Adipocyte (in vitro differentiated cells): ENCODE measurements around the gene RFX8.

Experiments used
- DNase-seq: peaks from one replicate; pipeline ENCODE4 v3.0.0-alpha.2; 2015; ENCODE audit warnings: low read depth
- H3K27me3 ChIP-seq: replicated peaks from 2 replicates; pipeline ENCODE4 v1.7.0; 2013; ENCODE audit warnings: mild to moderate bottlenecking, low read length, moderate library complexity; ENCODE audit not compliant: control insufficient read depth, insufficient read depth
- H3K36me3 ChIP-seq: 2 replicates; pipeline ENCODE4 v1.7.0; 2013; ENCODE audit warnings: low read length, mild to moderate bottlenecking, moderate library complexity; ENCODE audit not compliant: control insufficient read depth, insufficient read depth, severe bottlenecking
- H3K4me1 ChIP-seq: 2 replicates; pipeline ENCODE4 v1.7.0; 2013; ENCODE audit warnings: mild to moderate bottlenecking, low read length, moderate library complexity; ENCODE audit not compliant: control insufficient read depth, insufficient read depth
- H3K4me3 ChIP-seq: 2 replicates; pipeline ENCODE4 v1.7.0; 2013; ENCODE audit warnings: mild to moderate bottlenecking, low read length, moderate library complexity
- H3K9ac ChIP-seq: 2 replicates; pipeline ENCODE4 v1.7.0; 2013; ENCODE audit warnings: mild to moderate bottlenecking, low read length, moderate library complexity
- H3K9me3 ChIP-seq: 2 replicates; pipeline ENCODE4 v1.7.0; 2013; ENCODE audit warnings: mild to moderate bottlenecking, low read length, moderate library complexity; ENCODE audit not compliant: control insufficient read depth

Gene RFX8

DNA sequence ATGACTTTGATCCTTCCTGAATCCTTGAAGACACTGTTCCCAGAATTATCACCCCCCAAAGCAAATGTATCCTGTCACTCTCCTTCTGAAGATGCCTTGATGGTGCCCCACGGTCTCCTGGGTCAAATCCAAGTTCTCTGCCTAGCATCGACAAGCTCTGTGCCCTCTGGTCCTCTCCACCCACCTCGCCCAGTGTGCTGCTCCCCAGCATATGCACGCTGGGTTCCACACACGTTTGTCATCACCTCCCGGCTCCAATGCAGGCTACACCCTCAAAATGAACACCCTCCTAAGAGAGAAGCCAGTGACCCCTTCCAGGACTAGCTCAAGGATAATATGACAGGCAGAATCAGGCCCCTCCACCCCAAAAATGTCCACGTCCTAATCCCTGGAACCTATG is 48.1 kb downstream of the RFX8 start:
- no peaks in the 10 kb centered on the region for H3K9me3 ChIP-seq
- no peaks in the 10 kb centered on the region for H3K36me3 ChIP-seq
- no peak for DNase-seq
- no peak overlapping the region for H3K4me3 ChIP-seq
- H3K4me1 ChIP-seq, result peaks cover 3% of the 10 kb centered on the region
- H3K27me3 ChIP-seq, result no peaks in the 10 kb centered on the region
- no peak overlapping the region for H3K9ac ChIP-seq

DNA sequence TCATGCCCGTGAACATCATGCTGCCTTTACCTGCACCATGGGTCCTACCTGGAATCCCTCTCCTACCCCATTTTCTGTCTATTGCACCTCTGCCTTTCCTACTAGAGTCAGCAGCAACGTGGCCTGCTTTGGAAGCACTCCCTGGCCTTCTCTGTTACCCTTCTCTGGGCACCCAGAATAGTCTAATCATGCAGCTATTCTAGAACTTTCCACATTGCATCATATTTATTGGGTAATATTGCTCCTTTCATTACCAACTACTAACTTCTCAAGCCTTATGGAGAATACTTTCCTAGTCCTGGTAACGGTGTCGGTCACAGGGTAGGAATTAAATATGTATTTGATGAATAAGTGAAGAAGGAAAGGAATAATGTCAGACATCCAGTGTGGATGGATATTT is 54.3 kb downstream of the RFX8 start:
- Histone ChIP-seq H3K27me3 (no peaks in the 10 kb centered on the region), H3K36me3 (no peaks in the 10 kb centered on the region), H3K9me3 (no peaks in the 10 kb centered on the region), H3K9ac (no peak overlapping the region), H3K4me1 (peaks cover 5% of the 10 kb centered on the region), H3K4me3 (no peak overlapping the region)
- peak; percentile 38 for DNase-seq

DNA sequence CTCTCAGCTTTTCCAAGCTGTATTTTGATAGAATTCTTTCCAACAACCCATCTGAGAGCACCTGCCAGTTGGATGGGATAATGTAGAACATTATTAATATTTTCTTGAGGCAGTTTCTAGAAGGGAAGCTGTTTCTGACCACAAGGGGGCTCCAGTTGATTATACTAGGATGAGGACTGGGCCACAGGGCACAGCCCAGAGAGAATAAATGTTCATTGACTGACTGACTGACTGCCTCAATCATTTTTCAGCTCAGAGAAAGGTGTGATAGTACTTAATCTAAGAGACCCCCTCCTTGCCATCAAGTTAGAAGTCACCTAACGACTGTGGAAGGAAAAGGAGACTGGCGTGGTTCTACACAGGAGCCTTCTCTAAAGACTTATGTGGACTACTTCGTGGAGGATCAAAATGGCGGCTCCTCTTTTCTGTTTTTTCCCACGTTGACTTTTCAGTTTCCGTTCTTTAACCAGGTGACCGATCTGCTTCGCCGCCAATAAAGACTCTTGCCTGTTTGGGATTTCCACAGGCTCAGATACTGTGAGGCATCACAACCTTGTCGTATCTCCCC is 55.7 kb downstream of the RFX8 start:
- H3K4me1 ChIP-seq, result peaks cover 5% of the 10 kb centered on the region
- H3K36me3 ChIP-seq, result no peaks in the 10 kb centered on the region
- peak; percentile 90 for DNase-seq
- H3K9ac ChIP-seq, result no peak overlapping the region
- H3K4me3 ChIP-seq, result no peak overlapping the region
- no peaks in the 10 kb centered on the region for H3K27me3 ChIP-seq
- H3K9me3 ChIP-seq, result no peaks in the 10 kb centered on the region

DNA sequence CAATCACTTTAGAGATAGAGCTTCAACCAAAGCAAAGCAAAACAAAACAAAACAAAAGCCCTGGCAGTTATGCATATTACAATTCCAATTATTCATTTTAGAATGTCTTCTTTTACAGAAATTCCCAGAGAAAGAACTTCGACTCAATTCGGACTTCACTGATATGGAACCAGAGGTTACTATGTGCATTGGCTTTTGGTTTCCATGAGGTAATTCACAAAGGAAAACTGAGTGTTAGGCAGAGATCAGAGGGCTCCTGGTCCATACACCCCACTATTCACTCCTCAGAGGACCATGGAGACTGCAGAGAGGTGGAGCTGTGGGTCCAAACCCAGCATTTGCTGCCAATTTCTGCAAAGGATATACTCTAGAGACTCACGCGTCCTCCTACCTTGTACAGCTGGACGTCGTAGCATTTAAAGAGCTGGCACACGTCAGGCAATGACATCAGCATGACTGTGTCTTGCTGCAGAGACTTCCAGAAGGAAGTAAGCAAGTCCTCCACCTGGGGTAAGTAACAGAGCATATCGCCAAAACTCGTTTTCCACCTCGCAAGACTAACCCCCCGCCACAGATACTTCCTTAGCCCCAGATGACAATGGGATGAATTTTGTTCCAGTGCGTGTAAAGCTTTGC is 56.3 kb downstream of the RFX8 start:
- Histone ChIP-seq H3K4me3 (no peak overlapping the region), H3K27me3 (no peaks in the 10 kb centered on the region), H3K4me1 (peaks cover 5% of the 10 kb centered on the region), H3K36me3 (no peaks in the 10 kb centered on the region), H3K9ac (no peak overlapping the region), H3K9me3 (no peaks in the 10 kb centered on the region)
- DNase-seq, result no peak

DNA sequence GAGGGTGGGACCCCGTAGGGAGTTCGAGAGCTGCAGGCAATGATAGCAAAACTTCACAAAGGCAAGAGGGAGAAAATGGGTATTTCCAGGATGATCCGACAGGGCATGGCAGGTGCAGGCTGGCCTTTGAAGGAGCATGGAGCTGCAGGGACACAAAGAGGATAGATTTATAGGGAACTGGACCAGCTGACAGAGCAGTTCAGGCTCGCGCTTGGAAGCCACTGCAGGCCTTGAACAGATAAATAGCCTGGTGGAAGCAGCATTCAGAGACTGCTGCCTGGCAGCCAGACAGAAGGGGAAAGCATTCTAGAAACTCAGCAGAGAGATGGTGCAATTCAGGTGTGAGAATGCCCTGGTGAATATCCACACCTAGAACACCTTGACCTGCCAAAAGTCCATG is 58.3 kb downstream of the RFX8 start:
- Histone ChIP-seq H3K27me3 (no peaks in the 10 kb centered on the region), H3K9me3 (no peaks in the 10 kb centered on the region), H3K4me3 (no peak overlapping the region), H3K4me1 (peaks cover 5% of the 10 kb centered on the region), H3K36me3 (no peaks in the 10 kb centered on the region), H3K9ac (no peak overlapping the region)
- DNase-seq, result no peak

DNA sequence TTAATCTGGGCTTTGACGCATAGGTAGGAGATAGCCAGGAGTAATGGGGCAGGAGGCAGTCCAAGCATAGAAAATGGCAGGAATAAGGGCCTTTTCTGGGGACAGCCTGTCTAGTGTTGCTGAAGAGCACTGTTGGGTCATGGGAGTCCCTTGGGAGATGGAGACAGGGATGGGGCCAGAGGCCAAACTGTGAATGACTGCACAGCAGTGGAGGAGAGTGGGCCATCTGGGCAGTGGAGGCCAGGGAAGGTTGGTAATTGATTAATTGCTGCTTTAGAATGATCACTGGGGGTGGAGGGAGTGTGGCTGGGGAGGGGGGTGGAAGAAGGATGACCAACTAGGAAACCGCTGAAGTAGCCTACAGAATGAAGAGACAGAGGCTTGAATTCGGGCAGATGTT is 59.0 kb downstream of the RFX8 start:
- Histone ChIP-seq H3K4me1 (peaks cover 5% of the 10 kb centered on the region), H3K9ac (no peak overlapping the region), H3K27me3 (no peaks in the 10 kb centered on the region), H3K36me3 (no peaks in the 10 kb centered on the region), H3K9me3 (no peaks in the 10 kb centered on the region), H3K4me3 (no peak overlapping the region)
- DNase-seq, result no peak

DNA sequence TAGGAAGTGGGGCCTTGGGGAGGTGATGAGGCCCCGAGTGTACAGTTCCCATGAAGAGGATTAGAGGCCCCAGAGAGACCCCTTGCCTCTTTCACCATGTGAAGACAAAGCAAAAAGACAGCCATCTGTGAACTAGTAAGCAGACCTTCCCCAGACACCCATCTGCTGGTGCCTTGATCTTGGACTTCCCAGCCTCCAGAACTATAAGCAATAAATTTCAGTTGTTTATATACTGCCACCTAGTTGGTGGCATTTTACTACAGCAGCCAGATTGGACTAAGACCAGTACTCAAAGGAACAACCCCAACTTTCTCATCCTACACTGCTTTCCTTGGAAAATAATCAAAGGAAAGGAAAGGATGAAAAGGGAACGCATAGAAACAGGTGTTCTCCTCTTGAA is 59.7 kb downstream of the RFX8 start:
- H3K4me3 ChIP-seq, result no peak overlapping the region
- H3K9ac ChIP-seq, result no peak overlapping the region
- no peaks in the 10 kb centered on the region for H3K9me3 ChIP-seq
- H3K4me1 ChIP-seq, result no peaks in the 10 kb centered on the region
- H3K36me3 ChIP-seq, result no peaks in the 10 kb centered on the region
- no peak for DNase-seq
- H3K27me3 ChIP-seq, result no peaks in the 10 kb centered on the region

DNA sequence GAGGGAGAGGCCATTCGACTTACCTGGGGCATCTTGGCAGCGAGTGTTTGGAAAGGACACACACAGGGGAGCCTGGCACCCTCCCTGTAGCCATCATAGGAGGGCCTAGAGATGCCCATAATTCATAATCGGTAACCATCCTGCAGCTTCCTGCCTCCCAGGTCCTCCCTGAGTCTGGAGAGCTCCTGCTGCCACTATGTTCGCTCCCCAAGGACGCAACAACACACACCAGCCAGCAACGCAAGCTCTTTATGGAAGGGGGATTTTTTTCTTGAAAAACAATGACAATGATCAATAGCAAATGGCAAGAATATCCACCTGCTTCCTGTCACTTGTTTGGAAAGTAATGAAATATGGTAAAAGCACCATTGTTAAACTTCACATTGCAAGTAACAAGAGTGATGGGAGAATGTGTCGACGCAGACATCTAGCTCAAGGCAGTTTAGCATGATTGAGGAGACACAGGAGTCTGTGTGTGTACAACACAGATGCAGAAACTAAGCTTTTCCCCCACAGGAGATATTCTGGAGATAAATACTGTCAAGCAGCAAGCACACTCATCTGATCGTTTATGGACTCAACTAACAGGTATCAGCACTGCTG is 62.7 kb downstream of the RFX8 start:
- no peak for DNase-seq
- Histone ChIP-seq H3K9me3 (no peaks in the 10 kb centered on the region), H3K4me1 (no peaks in the 10 kb centered on the region), H3K36me3 (no peaks in the 10 kb centered on the region), H3K4me3 (no peak overlapping the region), H3K9ac (no peak overlapping the region), H3K27me3 (no peaks in the 10 kb centered on the region)

DNA sequence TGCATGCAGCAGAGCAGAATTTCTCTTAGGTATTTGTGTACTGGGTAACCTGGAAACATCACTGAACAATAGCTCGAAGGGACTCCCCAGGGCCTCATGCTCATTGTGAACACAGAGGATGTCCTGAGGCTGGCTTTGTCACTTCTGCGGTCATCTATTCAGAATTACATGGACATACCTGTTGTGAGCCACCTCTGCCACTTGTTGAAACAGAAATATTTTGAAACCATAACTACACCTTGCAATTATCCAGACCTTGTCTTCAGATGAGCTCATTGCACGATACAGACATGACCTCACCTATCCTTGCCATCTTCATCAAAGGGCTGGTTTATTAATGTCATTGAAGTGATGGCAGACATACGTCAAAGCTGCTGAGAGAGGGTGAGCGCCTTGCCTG is 64.2 kb downstream of the RFX8 start:
- H3K4me3 ChIP-seq, result no peak overlapping the region
- no peak overlapping the region for H3K9ac ChIP-seq
- no peak for DNase-seq
- H3K27me3 ChIP-seq, result no peaks in the 10 kb centered on the region
- no peaks in the 10 kb centered on the region for H3K4me1 ChIP-seq
- H3K36me3 ChIP-seq, result no peaks in the 10 kb centered on the region
- H3K9me3 ChIP-seq, result no peaks in the 10 kb centered on the region

DNA sequence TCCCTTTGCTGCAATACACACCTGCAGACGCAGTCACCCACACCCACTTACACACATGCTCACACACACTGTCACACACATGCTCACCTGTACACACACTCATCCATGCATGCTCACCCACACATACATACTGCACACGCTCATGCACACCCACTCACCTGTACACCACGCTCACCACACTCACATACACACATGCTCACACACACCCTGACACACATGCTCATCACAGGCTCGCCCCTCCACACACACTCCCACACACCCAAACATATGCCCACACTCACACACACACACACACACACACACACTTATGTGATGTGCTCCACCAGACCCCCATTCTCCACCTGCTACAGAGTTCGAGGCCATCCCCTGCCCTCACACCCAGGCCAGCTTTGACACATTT is 64.8 kb downstream of the RFX8 start:
- no peak overlapping the region for H3K4me3 ChIP-seq
- H3K27me3 ChIP-seq, result no peaks in the 10 kb centered on the region
- H3K9me3 ChIP-seq, result no peaks in the 10 kb centered on the region
- no peaks in the 10 kb centered on the region for H3K36me3 ChIP-seq
- no peak for DNase-seq
- no peaks in the 10 kb centered on the region for H3K4me1 ChIP-seq
- H3K9ac ChIP-seq, result no peak overlapping the region

DNA sequence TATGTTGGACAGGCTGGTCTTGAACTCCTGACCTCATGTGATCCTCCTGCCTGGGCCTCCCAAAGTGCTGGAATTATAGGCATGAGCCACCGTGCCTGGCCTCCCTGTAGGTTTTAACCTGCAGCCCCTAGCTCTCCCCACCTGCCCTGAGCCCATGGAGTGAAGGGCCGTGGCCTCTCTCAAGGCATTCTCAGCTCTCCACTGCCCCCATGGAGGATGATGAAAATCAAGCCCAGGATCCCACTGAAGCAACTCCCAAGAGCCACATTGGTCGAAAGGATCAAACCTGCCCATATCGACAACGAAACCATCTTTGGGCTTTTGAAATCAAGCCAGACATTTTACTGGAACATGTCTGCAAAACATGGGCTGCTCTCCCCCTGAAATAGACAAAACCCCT is 65.2 kb downstream of the RFX8 start:
- H3K4me3 ChIP-seq, result no peak overlapping the region
- no peaks in the 10 kb centered on the region for H3K36me3 ChIP-seq
- H3K9ac ChIP-seq, result no peak overlapping the region
- no peaks in the 10 kb centered on the region for H3K27me3 ChIP-seq
- DNase-seq, result no peak
- H3K9me3 ChIP-seq, result no peaks in the 10 kb centered on the region
- H3K4me1 ChIP-seq, result no peaks in the 10 kb centered on the region

DNA sequence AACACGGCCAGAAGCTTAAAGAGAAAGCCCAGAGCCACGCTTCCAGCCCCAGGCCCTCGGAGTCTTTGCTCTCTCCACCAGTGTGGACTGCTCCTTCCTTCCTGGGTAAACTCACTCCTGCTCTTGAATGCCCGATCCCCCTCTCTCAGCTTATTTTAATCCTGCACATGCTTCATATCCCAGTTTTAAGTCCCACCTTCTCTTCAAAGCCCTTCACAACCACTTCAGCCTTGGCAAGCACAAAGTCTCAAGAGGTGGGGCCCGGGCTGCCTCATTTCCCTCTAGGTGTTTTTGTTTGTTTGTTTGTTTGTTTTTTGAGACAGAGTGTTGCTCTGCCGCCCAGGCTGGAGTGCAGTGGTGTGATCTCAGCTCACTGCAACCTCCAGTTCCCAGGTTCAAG is 66.0 kb downstream of the RFX8 start:
- DNase-seq, result no peak
- Histone ChIP-seq H3K27me3 (no peaks in the 10 kb centered on the region), H3K9ac (no peak overlapping the region), H3K9me3 (no peaks in the 10 kb centered on the region), H3K36me3 (no peaks in the 10 kb centered on the region), H3K4me3 (no peak overlapping the region), H3K4me1 (no peaks in the 10 kb centered on the region)
